Stimulated activated CD4-positive, alpha-beta T cell treated with anti-CD3 and anti-CD28 coated beads, Interleukin-15, amount 100 ng/mL, for 48 hours (primary cell): ENCODE measurements around the gene AFG3L2.

ENCODE experiments used
- DNase-seq, 2 donors: peaks; one replicate each; pipeline ENCODE4 v3.0.0-alpha.2; 2020; ENCODE audit warnings: low read depth in 2 of 2

Gene AFG3L2

GRCh38 chr18:12325726-12326245 lies 51.2 kb downstream of the AFG3L2 start:
- DNase-seq: no peak

GRCh38 chr18:12324991-12325725 lies 51.9 kb downstream of the AFG3L2 start:
- DNase-seq: no peak

GRCh38 chr18:12321333-12321732 lies 55.7 kb downstream of the AFG3L2 start:
- no peak for DNase-seq

GRCh38 chr18:12318857-12319256 lies 58.2 kb downstream of the AFG3L2 start:
- no peak for DNase-seq

DNA sequence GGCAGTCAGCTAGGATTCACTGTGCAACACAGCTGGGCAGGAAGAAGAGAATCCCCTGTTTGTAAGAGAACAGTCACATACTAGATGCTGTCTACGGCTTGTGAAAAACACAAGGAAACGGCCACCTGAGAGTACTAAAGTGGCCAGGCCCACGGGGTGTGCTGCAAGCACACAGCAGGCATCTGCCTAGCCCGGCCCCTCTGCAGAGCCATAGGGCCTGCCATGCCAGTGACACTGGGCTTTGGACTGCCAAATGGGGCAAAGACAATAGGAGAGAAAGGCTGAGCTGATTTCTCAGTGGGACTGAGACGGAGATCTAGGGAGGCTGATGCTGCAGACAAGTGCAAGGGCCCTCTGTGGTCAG lies 58.7 kb downstream of the AFG3L2 start:
- no peak for DNase-seq

GRCh38 chr18:12317664-12318333 lies 59.2 kb downstream of the AFG3L2 start:
- no peak for DNase-seq

DNA sequence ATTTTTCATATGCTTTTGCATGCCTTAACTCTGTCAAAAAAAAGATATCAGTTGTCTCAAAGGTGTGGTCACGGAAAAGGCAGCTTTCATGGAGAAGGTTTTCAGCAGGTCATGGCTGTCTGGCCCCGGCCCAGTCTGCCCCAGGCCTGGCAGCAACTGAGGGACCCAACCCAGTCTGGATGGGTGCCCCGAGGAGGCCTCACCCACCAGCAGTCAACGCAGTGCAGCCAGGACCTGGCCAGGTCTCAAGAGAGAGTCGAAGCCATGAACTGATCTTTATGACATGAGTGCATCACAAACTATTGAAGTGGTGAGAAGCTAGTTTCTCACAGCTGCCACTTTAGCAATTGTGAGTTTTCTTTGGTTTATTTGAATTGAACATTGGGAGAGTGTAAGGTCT lies 61.1 kb downstream of the AFG3L2 start:
- DNase-seq: no peak

DNA sequence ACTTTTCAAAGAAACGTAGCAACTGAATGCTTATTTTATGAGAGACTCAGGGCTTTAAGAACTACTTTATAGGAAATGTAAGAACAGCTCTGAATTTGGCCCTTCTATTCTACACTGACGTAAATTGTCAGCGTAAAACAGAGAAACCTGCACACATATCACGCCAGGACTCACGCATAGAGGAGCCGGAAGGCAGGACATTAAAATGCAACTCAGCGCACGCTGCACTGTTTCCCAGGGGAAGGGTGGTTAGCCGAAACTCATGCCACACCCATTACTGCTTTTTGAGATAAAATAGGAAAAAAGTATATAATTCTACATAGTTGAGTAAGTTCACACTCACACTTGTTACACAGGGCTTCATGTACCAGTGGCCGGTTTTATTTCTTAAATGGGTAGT lies 61.5 kb downstream of the AFG3L2 start:
- DNase-seq: no peak

- DNase-seq: no peak
These were observed 62.3 kb downstream of the AFG3L2 start for GRCh38 chr18:12314591-12315305.

DNA sequence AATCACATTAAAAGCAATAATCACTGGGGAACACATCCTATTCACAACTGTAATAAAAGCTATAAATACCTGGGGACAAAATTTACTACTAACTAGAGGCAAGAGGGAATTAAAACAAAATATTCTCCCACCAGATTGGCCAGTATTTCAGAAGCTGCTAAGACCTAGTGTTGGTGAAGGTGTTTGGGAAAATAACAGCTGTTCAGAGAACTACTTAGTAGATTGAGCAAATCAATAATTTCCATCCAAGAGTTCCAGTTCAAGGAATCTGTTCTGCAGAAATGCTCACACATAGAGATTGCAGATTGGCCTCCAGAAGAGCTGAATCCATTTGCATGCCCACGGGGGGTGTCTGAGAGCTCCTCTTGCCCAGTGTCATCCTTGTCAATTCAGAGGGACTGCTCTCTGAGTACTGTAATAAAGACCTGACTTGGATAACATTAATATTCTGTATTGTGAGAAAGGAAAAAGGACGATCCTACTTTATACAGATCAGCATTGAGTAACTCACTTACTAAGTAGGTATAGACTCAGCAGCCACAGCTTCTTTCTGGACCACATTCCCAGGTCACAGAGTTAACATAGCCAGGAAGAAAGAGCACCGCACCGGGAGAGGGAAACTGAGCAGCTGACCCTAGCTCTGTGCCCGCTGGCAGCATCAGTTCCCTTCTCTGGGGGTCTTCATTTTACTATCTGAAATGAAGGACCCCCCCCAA lies 63.3 kb downstream of the AFG3L2 start:
- no peak for DNase-seq

DNA sequence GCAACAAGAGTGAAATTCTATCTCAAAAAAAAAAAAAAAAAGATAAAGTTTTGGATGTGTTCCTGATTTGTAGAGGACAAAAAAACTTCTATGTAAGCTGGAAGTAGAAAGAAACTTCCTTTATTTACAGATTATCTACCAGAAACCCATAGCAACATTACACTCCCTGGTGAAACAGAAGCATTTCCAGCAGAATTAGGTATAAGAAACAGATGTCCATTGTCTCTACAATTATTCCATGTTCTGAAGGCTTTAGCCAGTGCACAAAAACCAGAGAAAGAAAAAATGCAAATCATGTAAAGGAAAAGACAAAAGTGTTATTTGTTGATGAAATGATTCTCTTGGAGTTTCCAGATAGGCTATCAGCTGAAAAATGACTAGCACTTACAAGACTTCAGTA lies 64.1 kb downstream of the AFG3L2 start:
- no peak for DNase-seq

GRCh38 chr18:12310762-12311161 lies 66.3 kb downstream of the AFG3L2 start:
- no peak for DNase-seq

DNA sequence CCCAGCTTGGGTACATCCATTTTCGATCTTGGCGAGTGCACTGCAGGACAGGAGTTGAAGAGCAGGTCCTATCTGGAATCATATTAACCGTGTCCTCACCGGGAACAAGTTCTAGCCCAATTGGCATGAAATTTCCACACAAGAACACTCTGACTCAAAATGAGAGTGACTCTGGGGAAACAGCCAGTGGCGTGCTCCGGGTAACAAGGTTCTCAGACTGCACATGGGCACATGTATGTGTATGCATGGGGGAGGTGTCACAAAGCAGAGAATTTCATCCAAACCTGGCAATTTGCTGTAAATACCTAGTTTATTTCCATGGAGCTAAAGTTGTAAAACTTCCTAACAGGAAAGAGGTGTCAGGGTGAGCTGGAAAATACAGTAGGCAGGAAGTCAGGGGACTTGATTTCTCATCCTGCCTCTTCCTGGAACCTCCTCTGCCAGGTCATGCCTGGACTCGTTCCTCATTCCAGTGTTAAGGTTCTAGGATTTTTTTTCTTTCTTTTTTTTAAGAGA lies 67.3 kb downstream of the AFG3L2 start:
- no peak for DNase-seq

DNA sequence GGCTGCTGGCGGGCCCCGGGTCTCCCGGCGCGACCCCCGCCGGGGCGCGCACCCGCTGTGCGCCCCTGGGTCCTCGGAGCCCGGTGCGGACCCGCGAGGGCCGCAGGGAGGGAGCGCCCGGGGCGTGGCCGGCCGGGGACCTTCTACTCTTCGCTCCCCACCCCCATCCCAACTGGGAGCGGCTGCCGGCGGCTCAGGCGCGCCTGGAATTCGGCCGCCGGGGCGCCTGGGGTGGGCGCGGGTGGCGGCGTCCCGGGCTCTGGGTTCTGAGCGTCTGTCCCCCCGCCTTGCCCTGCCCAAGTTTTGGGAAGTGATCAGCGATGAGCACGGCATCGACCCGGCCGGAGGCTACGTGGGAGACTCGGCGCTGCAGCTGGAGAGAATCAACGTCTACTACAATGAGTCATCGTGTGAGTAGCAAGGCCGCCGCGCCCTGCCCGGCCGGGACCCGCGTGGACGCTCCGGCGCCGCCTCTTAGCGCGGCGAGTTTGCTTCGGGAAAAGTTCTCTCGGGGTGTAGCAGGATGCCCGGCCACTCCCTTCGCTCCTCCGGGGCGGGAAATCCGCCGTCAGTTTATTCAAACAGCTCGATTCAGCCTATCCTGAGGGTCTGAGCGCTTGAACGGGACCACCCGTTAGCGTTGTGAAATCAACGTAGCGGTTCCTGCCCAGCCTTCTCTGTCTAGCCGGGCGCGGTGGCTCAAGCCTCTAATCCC lies 68.5 kb downstream of the AFG3L2 start:
- peak in 1 of 2 donors; percentile 26 for DNase-seq

GRCh38 chr18:12307701-12308385 lies 69.2 kb downstream of the AFG3L2 start, which contains the start of gene TUBB6:
TUBB6 (plus strand) TSS chr18:12308241; CDS start chr18:12308293, 52 bp downstream.
- DNase-seq: peak in 1 of 2 donors; percentile 18

DNA sequence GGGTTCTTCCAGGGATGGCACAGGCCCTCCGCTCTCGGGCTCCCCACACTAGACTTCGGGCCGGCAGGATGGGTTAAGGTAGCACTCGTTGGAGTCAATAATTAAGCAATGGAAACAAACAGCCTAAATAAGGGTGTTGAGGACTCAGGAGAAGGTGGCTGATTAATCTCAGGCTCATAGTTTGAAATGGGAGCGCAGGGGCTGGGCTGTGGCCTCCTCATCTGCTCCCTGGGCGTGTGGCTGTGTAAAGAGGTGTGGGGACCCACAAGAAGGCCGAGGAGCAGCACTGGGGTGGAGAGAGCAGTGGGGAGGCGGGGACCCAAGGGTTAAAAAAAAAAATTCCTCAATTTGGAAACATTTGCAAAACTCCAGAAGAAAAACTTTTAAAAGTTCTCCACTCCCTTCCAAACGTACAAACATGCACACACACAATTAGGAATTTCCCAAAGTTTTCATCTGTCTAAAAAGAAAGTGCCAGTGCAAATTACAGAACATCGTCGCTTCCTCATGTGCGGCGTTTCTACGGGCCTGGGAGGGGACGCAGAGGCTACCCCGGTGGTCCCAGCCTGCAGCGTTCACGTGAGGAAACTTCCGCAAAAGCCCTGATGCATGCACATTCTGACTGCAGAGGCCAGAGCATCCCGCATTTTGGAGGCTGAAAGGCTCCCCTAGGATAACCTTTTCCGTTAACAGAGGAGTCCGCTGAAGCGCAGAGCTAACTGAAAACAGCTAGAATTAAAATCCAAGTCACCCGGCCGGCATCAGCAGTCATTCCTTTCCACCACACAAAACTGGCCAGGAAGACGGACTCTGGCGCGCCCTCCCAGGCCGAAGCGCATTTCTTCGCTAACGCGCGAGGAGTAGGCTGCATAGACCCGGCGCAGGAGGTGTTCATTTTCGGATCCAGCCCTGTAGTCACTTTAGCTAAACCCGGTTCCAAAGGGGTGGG lies 70.0 kb downstream of the AFG3L2 start:
- DNase-seq: no peak

- no peak for DNase-seq
These were observed 70.9 kb downstream of the AFG3L2 start for GRCh38 chr18:12305930-12306629.

DNA sequence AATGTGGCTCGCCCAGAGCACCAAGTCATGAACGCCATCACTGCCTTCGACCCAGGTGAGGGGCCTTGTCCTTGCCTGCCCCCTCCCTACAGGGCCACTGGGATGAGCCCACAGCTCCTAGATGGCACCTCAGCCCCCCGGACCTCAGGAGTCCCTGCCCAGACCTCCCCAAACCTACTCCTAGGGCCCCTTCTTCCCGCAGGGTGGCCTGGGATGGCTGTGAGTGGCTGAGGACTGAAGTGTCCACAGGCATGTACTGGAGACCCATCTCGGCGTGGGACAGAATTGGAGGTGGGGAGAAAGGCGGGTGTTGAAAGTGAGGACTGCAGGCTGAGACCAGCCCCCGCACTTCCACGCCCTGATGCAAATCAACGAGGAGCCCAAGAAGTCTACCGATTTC lies 71.8 kb downstream of the AFG3L2 start:
- DNase-seq: no peak
